HG02840 (cell line): ENCODE measurements around the gene ANKRD26.
A peak's percentile ranks its signal among the peaks of the same experiment; 100 is the strongest.
"Not testable (repeated sequence)": the region's sequence is repeated elsewhere in the genome, so short reads cannot be mapped to it uniquely, and the experiment has no call there.

ENCODE experiments used
- ATAC-seq: cut with Tn5 transposase; IDR thresholded peaks from one replicate; pipeline ENCODE4 v1.9.1; 2021; ENCODE audit warnings: mild to moderate bottlenecking, moderate library complexity, moderate number of reproducible peaks; ENCODE audit not compliant: unreplicated experiment, low FRiP score

Gene ANKRD26

GRCh38 chr10:27099916-27100812 lies at the start of gene ANKRD26:
Gene ANKRD26 (minus strand): TSS chr10:27100494. CDS start chr10:27100326, 168 bp downstream.
- peak; percentile 78 for ATAC-seq

GRCh38 chr10:27147701-27148100 lies 47.4 kb upstream of the ANKRD26 start:
- no peak for ATAC-seq

- ATAC-seq: no peak
Measured at GRCh38 chr10:27145937-27146336, 45.6 kb upstream of the ANKRD26 start.

DNA sequence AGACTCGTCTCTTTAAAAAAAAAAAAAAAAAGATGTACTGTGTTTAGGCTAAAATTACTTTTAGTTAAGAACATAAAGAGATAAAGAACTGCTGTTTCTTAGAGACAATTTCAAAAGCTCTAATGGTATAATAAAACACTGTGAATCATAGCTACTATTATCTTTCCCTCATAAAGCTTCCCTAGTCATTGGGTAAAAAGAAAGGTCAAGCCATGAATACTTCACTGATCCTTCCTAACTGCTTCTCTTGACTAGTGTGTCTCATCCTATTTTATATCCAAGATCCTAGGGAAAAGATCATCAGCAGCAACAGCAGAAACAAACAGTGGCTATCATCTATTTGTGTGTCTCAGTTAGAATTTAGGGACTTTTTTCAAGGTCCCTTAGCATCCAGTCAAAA lies 43.4 kb upstream of the ANKRD26 start:
- no peak for ATAC-seq

DNA sequence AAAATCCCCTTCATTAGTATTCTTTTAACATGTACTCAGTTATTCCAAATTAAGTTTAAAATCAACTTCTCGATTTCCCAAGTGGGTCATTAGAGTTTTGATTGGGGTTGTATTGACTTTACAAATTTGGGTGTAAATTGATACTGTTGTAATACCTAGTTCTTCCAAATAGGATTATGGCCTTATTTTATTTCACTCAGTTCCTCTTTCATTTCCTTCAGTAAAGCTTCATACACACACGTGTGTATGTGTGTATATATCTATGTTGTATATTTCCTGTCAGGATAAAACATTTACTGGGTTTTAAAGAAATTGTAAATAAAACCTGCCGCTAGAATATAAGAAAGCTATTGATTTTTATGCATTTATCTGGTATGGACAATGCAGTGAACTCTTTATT lies 38.0 kb upstream of the ANKRD26 start:
- no peak for ATAC-seq

DNA sequence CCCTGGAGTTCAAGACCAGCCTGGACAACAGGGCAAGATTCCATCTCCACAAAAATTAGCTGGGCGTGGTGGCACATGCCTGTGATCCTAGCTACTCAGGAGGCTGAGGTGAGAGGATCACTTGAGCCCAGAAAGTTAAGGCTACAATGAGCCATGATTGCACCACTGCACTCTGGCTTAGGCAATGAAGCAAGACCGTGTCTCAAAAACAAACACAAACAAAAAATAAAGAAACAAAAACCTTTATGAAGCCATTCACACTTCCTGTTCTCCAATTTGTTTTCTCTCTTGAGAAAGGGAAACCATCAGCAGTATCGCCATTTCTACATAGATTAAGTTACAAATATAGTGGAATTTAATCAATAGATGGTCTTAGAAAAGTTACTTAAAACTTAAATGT lies 34.1 kb upstream of the ANKRD26 start:
- ATAC-seq: no peak

- no peak for ATAC-seq
Measured at GRCh38 chr10:27108165-27108564, 7.9 kb upstream of the ANKRD26 start.

GRCh38 chr10:27104919-27105318 lies 4.6 kb upstream of the ANKRD26 start:
- ATAC-seq: no peak

DNA sequence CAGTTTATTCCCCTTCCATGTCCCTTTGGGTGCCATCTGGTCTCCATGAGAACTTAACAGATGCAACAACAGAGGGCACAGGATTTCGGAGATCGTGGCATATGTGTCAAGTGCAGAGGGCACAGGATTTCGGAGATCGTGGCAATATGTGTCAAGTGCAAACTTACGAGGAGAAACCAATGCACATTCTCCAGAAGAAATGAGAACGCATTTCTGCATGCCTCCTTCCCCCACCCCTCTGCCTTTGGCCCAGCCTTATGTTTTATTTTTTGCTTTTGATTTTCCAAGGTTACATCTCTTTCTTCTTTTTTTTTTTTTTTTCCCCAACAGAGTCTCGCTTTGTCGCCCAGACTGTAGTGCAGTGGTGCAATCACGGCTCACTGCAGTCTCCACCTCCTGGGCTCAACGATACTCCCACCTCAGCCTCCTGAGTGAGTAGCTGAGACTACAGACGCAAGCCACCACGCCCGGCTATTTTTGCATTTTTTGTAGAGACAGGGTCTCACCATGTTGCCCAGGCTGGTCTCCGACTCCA lies 586 bp upstream of the ANKRD26 start:
- ATAC-seq: no peak

DNA sequence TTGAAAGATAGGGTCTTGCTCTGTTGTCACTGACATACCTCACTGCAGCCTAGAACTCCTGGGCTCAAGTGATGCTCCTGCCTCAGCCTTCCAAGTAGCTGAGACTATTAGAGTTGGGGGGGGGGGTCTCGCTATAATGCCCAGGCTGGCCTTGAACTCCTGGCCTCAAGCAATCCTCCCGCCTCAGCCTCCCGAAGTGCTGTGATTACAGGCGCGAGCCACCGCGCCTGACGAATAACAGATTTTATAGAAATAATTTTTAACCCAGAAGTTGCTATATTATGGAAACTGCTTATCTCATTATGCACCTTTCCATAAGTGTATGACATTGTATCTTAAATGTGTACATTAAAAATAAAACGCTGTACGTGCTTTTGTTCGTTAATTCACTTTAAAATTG lies 846 bp downstream of the ANKRD26 start:
- ATAC-seq: no peak

- ATAC-seq: no peak
Measured at GRCh38 chr10:27088119-27089044, 11.9 kb downstream of the ANKRD26 start.

DNA sequence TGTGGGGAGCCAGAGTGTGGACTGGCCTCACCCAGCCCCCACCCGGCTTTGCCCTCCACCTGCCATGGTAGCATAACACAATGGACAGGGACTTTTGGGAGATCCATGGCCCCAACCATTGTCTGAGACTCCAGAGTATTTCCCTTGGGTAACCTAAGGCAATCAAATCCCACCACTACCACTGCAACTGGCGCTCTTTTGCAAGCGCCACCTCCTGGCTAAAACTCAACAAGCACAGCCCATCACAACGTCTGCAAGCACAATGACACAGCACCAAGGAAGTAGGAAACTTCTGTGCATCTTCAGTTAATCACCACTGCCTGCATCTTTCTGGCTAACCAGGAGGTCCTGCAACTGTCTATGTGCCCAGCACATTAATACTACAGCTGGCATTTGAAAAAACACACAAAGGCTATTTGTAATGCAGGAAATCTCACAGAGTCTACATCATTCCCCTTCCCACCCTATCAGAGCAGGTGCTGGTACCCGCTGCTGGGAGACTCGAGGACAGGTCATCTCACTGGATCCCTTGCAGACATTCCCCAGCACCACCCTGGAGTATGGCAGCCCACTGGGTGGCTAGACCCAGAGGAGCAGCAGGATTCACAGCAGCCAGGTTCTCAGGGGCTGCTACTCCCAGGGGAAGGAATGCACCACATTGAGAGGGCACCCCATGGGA lies 27.7 kb downstream of the ANKRD26 start:
- no peak for ATAC-seq

DNA sequence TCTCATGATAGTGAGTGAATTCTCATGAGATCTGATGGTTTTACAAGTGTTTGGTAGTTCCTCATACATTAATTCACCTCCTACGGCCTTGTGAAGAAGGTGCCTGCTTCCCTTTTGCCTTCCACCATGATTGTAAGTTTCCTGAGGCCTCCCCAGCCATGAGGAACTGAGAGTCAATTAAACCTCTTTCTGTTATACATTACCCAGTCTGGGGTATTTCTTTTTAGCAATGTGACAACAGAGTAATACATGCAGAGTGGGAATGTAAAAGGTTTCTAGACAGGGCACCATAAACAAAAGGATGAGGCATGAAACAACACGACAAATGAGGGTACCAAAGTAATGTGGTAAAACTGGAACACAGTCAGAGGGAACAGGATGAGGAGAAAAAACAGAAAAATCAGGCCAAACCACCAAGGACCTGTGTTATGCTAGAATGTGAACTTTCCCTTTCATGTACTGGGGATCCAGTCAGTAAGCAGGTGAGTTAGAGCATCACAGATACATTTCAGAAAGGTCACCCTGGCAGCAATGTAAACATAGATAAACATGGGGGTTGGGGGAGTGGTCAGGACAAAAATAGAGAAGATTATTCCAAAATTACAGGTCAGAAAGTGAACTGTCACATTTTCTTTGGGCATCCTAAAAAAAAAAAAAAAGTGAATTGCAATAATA lies 31.9 kb downstream of the ANKRD26 start:
- ATAC-seq: no peak

- no peak for ATAC-seq
Measured at GRCh38 chr10:27065084-27065483, 35.2 kb downstream of the ANKRD26 start.

- no peak for ATAC-seq
Measured at GRCh38 chr10:27052656-27053055, 47.6 kb downstream of the ANKRD26 start.

DNA sequence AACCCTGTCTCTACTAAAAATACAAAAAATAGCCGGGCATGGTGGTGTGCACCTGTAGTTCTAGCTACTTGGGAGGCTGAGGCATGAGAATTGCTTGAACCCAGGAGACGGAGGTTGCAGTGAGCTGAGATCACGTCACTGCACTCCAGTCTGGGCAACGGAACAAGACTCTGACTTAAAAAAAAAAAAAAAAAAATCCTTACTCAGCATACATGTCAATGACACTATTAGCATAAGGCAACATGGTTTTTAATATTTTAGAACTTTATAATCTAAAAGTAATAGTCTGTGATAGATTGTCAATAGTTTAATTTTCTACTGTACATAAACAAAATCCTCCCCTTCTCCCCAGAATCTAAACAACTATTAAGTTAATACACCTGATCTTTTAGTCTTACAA lies 55.0 kb downstream of the ANKRD26 start:
- not testable (repeated sequence) for ATAC-seq

- ATAC-seq: no peak
Measured at GRCh38 chr10:27041196-27041595, 59.1 kb downstream of the ANKRD26 start.

DNA sequence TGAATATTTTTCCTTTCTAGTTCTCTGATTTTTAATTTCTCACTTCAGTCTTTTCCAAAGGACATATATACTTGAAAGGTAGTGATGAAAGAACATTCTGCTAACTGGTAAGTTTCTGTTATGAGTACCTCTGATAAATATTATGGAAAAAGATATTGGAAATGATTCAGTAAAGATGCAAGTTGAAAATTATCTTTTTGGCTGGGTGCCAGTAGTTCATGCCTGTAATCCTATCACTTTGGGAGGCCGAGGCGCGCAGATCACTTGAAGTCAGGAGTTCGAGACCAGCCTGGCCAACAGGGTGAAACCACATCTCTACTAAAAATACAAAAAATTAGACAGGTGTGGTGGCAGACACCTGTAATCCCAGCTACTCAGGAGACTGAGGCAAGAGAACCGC lies 62.1 kb downstream of the ANKRD26 start:
- no peak for ATAC-seq

GRCh38 chr10:27035163-27035562 lies 65.1 kb downstream of the ANKRD26 start:
- no peak for ATAC-seq

DNA sequence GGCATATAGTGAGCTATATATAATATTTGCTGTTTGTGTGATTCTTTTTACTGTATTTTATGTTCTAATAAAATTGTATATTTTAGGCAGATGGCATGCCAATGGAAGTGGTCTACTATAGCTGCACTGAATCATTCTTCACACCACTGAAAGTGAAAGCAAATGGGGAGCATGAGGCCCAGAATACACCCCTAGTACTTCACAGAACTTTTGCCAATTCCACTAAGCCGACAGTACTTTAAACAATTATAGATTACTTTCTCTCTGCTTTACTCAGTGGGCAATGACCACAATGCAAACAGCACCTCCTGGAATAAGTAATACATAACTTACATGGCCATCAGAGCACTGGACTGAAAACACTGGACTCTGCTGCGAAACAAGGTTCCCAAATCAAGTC lies 70.2 kb downstream of the ANKRD26 start:
- no peak for ATAC-seq
